T-cell (primary cell): ENCODE results near the gene RPL36A. TPM values are rescaled to one million over a fixed set of nuclear protein-coding genes. Genes with fewer than 3 reads are reported as not detected.

Experiments
- ATAC-seq, 4 experiments: fragments of 200-7000 bp in 3 of 4; fragments of 150-1000 bp in 1 of 4; cut with Tn5 transposase; replicated peaks in 1 of 4; 1 replicate in 3 of 4; 2 replicates in 1 of 4; pipeline ENCODE4 v1.10.0; 2021; ENCODE audit warnings: moderate library complexity in 3 of 4, mild to moderate bottlenecking in 2 of 4, moderate number of reproducible peaks in 1 of 4
- CTCF ChIA-PET, 2 donors: fragments of 300-600 bp; sonication (Branson Sonifier 250); formaldehyde crosslinking; loops; one replicate each; lab custom pipeline; 2022; ENCODE audit warnings: antibody characterized with exemption in 2 of 2; lab: Charles Lee
- POLR2A ChIA-PET, 2 donors: fragments of 300-600 bp; sonication (Branson Sonifier 250); formaldehyde crosslinking; loops; one replicate each; lab custom pipeline; 2022; ENCODE audit warnings: antibody characterized with exemption in 2 of 2; lab: Charles Lee
- DNase-seq, 35 experiments: peaks; one replicate each; pipeline versions ENCODE4 v3.0.0 to v3.0.0-alpha.2; 2013 to 2023
- H3K27ac ChIP-seq: one replicate; pipeline ENCODE4 v1.5.1; 2013; ENCODE audit warnings: low read length
- H3K27me3 ChIP-seq, 2 experiments: replicated peaks in 1 of 2; 1 replicate in 1 of 2; 2 replicates in 1 of 2; pipeline versions ENCODE4 v1.6.1 to v1.7.0; 2013; ENCODE audit warnings: low read length in 1 of 2, mixed read lengths in 1 of 2; ENCODE audit not compliant: control insufficient read depth in 2 of 2, insufficient read depth in 2 of 2; ENCODE audit errors: extremely low read depth in 1 of 2
- H3K36me3 ChIP-seq, 2 donors: 1 replicate in 1 of 2; 2 replicates in 1 of 2; pipeline versions ENCODE4 v1.6.1 to v1.7.0; 2013; ENCODE audit warnings: low read length in 1 of 2; ENCODE audit not compliant: control insufficient read depth in 2 of 2, insufficient read depth in 1 of 2; ENCODE audit errors: extremely low read depth in 1 of 2
- H3K4me1 ChIP-seq, 2 experiments: 1 replicate in 1 of 2; 2 replicates in 1 of 2; pipeline versions ENCODE4 v1.6.1 to v1.7.0; 2013; ENCODE audit warnings: low read length in 2 of 2, mixed read lengths in 1 of 2; ENCODE audit not compliant: insufficient read depth in 2 of 2, control insufficient read depth in 1 of 2; ENCODE audit errors: extremely low read depth in 1 of 2
- H3K4me3 ChIP-seq, 2 donors: 1 replicate in 1 of 2; 2 replicates in 1 of 2; pipeline versions ENCODE4 v1.5.1 to v1.7.0; 2013; ENCODE audit warnings: mild to moderate bottlenecking in 2 of 2, low read length in 1 of 2, moderate library complexity in 1 of 2; ENCODE audit not compliant: control insufficient read depth in 1 of 2; ENCODE audit errors: extremely low read depth in 1 of 2
- H3K9me3 ChIP-seq: 2 replicates; pipeline ENCODE4 v1.7.0; 2013
- H3K27ac Mint-ChIP-seq, 2 donors: one replicate each; pipeline ENCODE4 v1.8.0; 2020 to 2021; ENCODE audit warnings: mild to moderate bottlenecking in 2 of 2, mixed read lengths in 2 of 2
- H3K27me3 Mint-ChIP-seq, 2 donors: one replicate each; pipeline ENCODE4 v1.8.0; 2021 to 2022; ENCODE audit warnings: mixed read lengths in 2 of 2
- H3K36me3 Mint-ChIP-seq: one replicate; pipeline ENCODE4 v1.8.0; 2021; ENCODE audit warnings: mixed read lengths
- H3K4me1 Mint-ChIP-seq, 3 donors: one replicate each; pipeline ENCODE4 v1.8.0; 2020 to 2022; ENCODE audit warnings: mixed read lengths in 3 of 3, mild to moderate bottlenecking in 1 of 3
- H3K4me3 Mint-ChIP-seq, 3 donors: one replicate each; pipeline ENCODE4 v1.8.0; 2020 to 2022; ENCODE audit warnings: mild to moderate bottlenecking in 3 of 3, mixed read lengths in 3 of 3, moderate library complexity in 3 of 3
- H3K9me3 Mint-ChIP-seq, 3 donors: one replicate each; pipeline ENCODE4 v1.8.0; 2020 to 2022; ENCODE audit warnings: mixed read lengths in 3 of 3
- WGBS: methylation state at CpG from one replicate; pipeline ENCODE4 v1.1.5; 2013; ENCODE audit warnings: missing lambda C conversion rate; ENCODE audit not compliant: insufficient coverage; 5-methylcytosine and 5-hydroxymethylcytosine counted together
- total RNA-seq, 35 experiments: library from RNA in 6 of 35; stranded (reverse) in 6 of 35; fragments of 120-200 nt in 1 of 35; gene quantifications; one replicate each; pipeline versions ENCODE4 v1.2.1 to v1.2.4 and lab custom pipeline; 2013 to 2026

RPL36A gene
- total RNA-seq, 5 donors from 2014 or later (not counting 1 experiment from before 2014, with no cell fraction given) = 183 to 509 (median 431) TPM

DNA sequence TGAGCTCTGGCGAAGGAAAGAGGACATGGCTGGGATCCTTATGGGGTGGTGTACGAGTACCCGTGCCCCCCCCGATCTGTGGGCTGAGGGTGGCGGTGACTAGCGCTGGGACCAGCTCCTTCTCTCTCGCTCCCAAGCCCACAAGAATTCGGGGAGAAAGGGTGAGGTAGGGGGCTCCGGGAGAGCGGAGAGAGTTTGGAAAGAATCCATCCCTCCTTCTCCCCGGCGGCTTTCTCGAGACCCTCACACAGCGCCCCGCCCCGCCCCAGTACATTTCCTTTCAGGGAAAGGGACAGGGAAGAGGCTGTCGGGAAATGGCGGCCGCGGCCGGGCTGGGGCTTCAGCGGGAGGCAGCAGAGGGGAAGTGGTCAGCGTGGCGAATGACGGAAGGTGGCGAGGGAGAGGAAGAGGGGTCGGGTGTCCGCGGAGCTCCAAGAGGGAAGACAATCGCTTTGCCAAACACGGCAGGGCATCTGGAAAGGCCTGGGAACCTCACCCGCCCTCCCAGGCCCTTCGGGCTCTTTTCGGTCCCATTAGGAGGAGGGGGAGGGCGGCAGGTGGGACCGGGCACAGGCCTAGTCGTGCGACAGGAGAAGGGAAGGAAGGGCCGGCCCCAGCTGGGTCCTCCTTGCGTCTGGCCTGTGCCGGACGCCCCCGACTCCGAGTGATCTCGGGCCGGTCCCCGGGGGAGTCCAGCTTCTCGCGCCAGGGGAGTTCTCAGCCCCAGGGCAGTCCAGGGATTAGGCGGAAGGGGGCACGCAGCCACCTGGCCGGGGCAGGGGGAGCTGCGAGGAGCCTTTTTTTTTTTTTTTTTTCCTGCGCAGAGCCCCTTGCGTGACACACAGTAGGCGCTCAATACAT, 27.4 kb downstream of the RPL36A start:
- CTCF ChIA-PET = interaction anchor here (0.6 to 1.2 kb wide), 5 partner anchors 9 to 736 kb away, joined by 3 to 8 read pairs (median 4); no protein-coding TSS in a partner anchor
- Histone ChIP-seq H3K9me3 (no peaks in the 10 kb centered on the region), H3K27ac (peak overlapping the region; percentile 87), H3K36me3 (no peaks in the 10 kb centered on the region), H3K27me3 (peaks cover 0 to 2% of the 10 kb centered on the region in 2 experiments), H3K4me3 (peak overlapping the region; percentile 60 to 82), H3K4me1 (peaks cover 2 to 20% of the 10 kb centered on the region in 2 experiments)
- ATAC-seq = peak; percentile 30 to 57 (median 44)
- peaks cover 0 to 8% of the 10 kb centered on the region in 2 donors for H3K27me3 Mint-ChIP-seq
- POLR2A ChIA-PET = interaction anchor here (0.6 to 0.7 kb wide), 5 partner anchors 19 to 510 kb away, joined by 3 to 9 read pairs (median 7); no protein-coding TSS in a partner anchor
- no peaks in the 10 kb centered on the region for H3K9me3 Mint-ChIP-seq
- peak overlapping the region; percentile 80 to 94 (median 86) for H3K4me3 Mint-ChIP-seq
- peak in 24 of 35 experiments; percentile 3 to 49 (median 13) for DNase-seq
- H3K27ac Mint-ChIP-seq = peak overlapping the region; percentile 87 to 91
- 3% methylated on average over 14 of the region's 56 CpGs for WGBS
- H3K36me3 Mint-ChIP-seq = peaks cover 8% of the 10 kb centered on the region
- peaks cover 24 to 46% (median 28%) of the 10 kb centered on the region in 3 donors for H3K4me1 Mint-ChIP-seq

DNA sequence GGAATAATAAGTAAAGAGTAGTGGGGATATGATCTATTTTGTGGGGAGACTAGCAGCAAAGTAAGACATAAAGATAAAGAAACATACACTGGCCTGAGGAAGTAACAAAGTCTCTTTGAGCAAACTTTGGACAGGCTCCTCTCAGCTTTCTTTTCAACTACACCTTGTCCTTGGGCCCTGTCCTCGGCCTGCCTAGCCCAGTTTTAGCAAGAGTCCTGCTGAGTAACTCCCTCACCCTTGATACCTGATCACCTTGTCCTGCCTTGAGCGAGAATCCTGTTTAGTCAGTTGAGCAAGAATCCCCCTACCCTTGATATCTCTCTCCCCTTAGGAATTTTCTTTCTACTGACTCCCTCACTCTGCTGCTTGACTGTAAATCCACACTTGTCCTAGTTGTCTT, 28.7 kb downstream of the RPL36A start:
- no CpG with 5 or more reads among the region's 2 CpGs for WGBS
- Mint-ChIP-seq H3K4me3 (peak overlapping the region in 2 of 3 donors; percentile 51 to 94), H3K4me1 (peaks cover 21 to 43% (median 28%) of the 10 kb centered on the region in 3 donors), H3K36me3 (peaks cover 8% of the 10 kb centered on the region), H3K27ac (peak overlapping the region; percentile 29 to 70), H3K9me3 (no peaks in the 10 kb centered on the region), H3K27me3 (peaks cover 0 to 8% of the 10 kb centered on the region in 2 donors)
- ATAC-seq (no peak), DNase-seq (no peak)
- peaks cover 2 to 20% of the 10 kb centered on the region in 2 experiments for H3K4me1 ChIP-seq
- ChIA-PET POLR2A (no interaction called here), CTCF (interaction anchor here (0.5 to 1.1 kb wide), 3 partner anchors 16 to 339 kb away, joined by 3 to 8 read pairs (median 7); no protein-coding TSS in a partner anchor)
- H3K9me3 ChIP-seq = no peaks in the 10 kb centered on the region
- H3K27ac ChIP-seq = no peak overlapping the region
- H3K36me3 ChIP-seq = no peaks in the 10 kb centered on the region
- H3K27me3 ChIP-seq = peaks cover 0 to 2% of the 10 kb centered on the region in 2 experiments
- H3K4me3 ChIP-seq = no peak overlapping the region

GRCh38 chrX:101427954-101428353, 37.1 kb downstream of the RPL36A start:
- peaks cover 0 to 9% of the 10 kb centered on the region in 2 donors for H3K27me3 Mint-ChIP-seq
- POLR2A ChIA-PET = no interaction called here
- peaks cover 0 to 2% of the 10 kb centered on the region in 2 donors for H3K36me3 ChIP-seq
- H3K27ac Mint-ChIP-seq = no peak overlapping the region
- H3K9me3 Mint-ChIP-seq = no peaks in the 10 kb centered on the region
- DNase-seq (no peak), ATAC-seq (no peak)
- WGBS = no CpG with 5 or more reads among the region's 2 CpGs
- CTCF ChIA-PET = no interaction called here
- peaks cover 0 to 13% (median 10%) of the 10 kb centered on the region in 3 donors for H3K4me1 Mint-ChIP-seq
- H3K27me3 ChIP-seq = no peaks in the 10 kb centered on the region
- H3K27ac ChIP-seq = no peak overlapping the region
- no peaks in the 10 kb centered on the region for H3K4me1 ChIP-seq
- peaks cover 25% of the 10 kb centered on the region for H3K36me3 Mint-ChIP-seq
- no peak overlapping the region for H3K4me3 ChIP-seq
- H3K9me3 ChIP-seq = no peaks in the 10 kb centered on the region
- H3K4me3 Mint-ChIP-seq = no peak overlapping the region

- peak in 1 of 4 experiments; percentile 37 for ATAC-seq
- Histone ChIP-seq H3K4me1 (no peaks in the 10 kb centered on the region), H3K27me3 (no peaks in the 10 kb centered on the region), H3K4me3 (no peak overlapping the region), H3K9me3 (no peaks in the 10 kb centered on the region), H3K27ac (no peak overlapping the region), H3K36me3 (no peaks in the 10 kb centered on the region)
- ChIA-PET POLR2A (no interaction called here), CTCF (no interaction called here)
- no CpG with 5 or more reads among the region's 1 CpG for WGBS
- Mint-ChIP-seq H3K27ac (peak overlapping the region; percentile 29 to 77), H3K36me3 (peaks cover 20% of the 10 kb centered on the region), H3K27me3 (peaks cover 0 to 8% of the 10 kb centered on the region in 2 donors), H3K9me3 (no peaks in the 10 kb centered on the region), H3K4me1 (peaks cover 0 to 13% (median 10%) of the 10 kb centered on the region in 3 donors), H3K4me3 (peak overlapping the region in 1 of 3 donors; percentile 32)
- DNase-seq = no peak
Observed at GRCh38 chrX:101429934-101430333, 39.1 kb downstream of the RPL36A start.

GRCh38 chrX:101430457-101431078, 39.8 kb downstream of the RPL36A start:
- no peaks in the 10 kb centered on the region for H3K9me3 Mint-ChIP-seq
- ChIA-PET POLR2A (no interaction called here), CTCF (interaction anchor here in 1 of 2 donors (0.6 kb wide), 1 partner anchor 14 kb away, joined by 8 read pairs; no protein-coding TSS in a partner anchor)
- H3K27ac ChIP-seq = no peak overlapping the region
- ATAC-seq (peak in 1 of 4 experiments; percentile 64), DNase-seq (no peak)
- peak overlapping the region; percentile 49 to 77 for H3K27ac Mint-ChIP-seq
- peaks cover 0 to 11% (median 10%) of the 10 kb centered on the region in 3 donors for H3K4me1 Mint-ChIP-seq
- H3K4me3 Mint-ChIP-seq = no peak overlapping the region
- no peaks in the 10 kb centered on the region for H3K27me3 ChIP-seq
- peaks cover 0 to 6% of the 10 kb centered on the region in 2 donors for H3K27me3 Mint-ChIP-seq
- no peaks in the 10 kb centered on the region for H3K4me1 ChIP-seq
- no peaks in the 10 kb centered on the region for H3K36me3 ChIP-seq
- no peak overlapping the region for H3K4me3 ChIP-seq
- H3K36me3 Mint-ChIP-seq = peaks cover 15% of the 10 kb centered on the region
- no peaks in the 10 kb centered on the region for H3K9me3 ChIP-seq
- 100% methylated on average over 1 of the region's 2 CpGs for WGBS

- Histone ChIP-seq H3K4me3 (no peak overlapping the region), H3K9me3 (no peaks in the 10 kb centered on the region), H3K36me3 (peaks cover 0 to 4% of the 10 kb centered on the region in 2 donors), H3K4me1 (no peaks in the 10 kb centered on the region), H3K27me3 (no peaks in the 10 kb centered on the region), H3K27ac (no peak overlapping the region)
- H3K9me3 Mint-ChIP-seq = no peaks in the 10 kb centered on the region
- H3K27me3 Mint-ChIP-seq = no peaks in the 10 kb centered on the region
- H3K4me1 Mint-ChIP-seq = peaks cover 0 to 6% (median 0%) of the 10 kb centered on the region in 3 donors
- no peak overlapping the region for H3K27ac Mint-ChIP-seq
- WGBS = no CpG with 5 or more reads among the region's 2 CpGs
- POLR2A ChIA-PET = interaction anchor here in 1 of 2 donors (0.6 kb wide), 1 partner anchor 25 kb away, joined by 3 read pairs; no protein-coding TSS in a partner anchor
- H3K4me3 Mint-ChIP-seq = no peak overlapping the region
- CTCF ChIA-PET = no interaction called here
- H3K36me3 Mint-ChIP-seq = peaks cover 54% of the 10 kb centered on the region
- no peak for ATAC-seq
- no peak for DNase-seq
Observed at GRCh38 chrX:101442085-101442484, 51.3 kb downstream of the RPL36A start.
